PC-9 (cell line): Measurements from ENCODE around the gene FAM193B. TPM values are rescaled to one million over a fixed set of nuclear protein-coding genes. Genes with fewer than 3 reads are reported as not detected.

Experiments
- BruUV-seq: library from RNA; stranded (reverse); fragments of 400-500 nt; replicated peaks from 2 replicates; lab custom pipeline; 2021; lab: Mats Ljungman, UMichigan
- CTCF ChIA-PET: fragments of 300-600 bp; sonication (Branson Sonifier 250); formaldehyde crosslinking; loops from one replicate; lab custom pipeline; 2022; ENCODE audit warnings: antibody characterized with exemption; lab: Charles Lee
- POLR2A ChIA-PET: fragments of 300-600 bp; sonication (Branson Sonifier 250); formaldehyde crosslinking; loops from one replicate; lab custom pipeline; 2022; ENCODE audit warnings: antibody characterized with exemption; ENCODE audit not compliant: unreplicated experiment; lab: Charles Lee
- DNase-seq, 2 experiments: peaks; one replicate each; pipeline versions ENCODE4 v3.0.0 to v3.0.0-alpha.2; 2015 to 2022; ENCODE audit warnings: mixed read lengths in 1 of 2
- H2AFZ ChIP-seq: fragments of 200-600 bp; sonication (generic); 2 replicates; pipeline ENCODE4 v1.8.1; 2017; ENCODE audit warnings: antibody characterized with exemption
- H3F3A ChIP-seq: fragments of 200-600 bp; sonication (generic); 2 replicates; pipeline ENCODE4 v1.8.1; 2017; ENCODE audit warnings: antibody characterized with exemption, mild to moderate bottlenecking, low read depth; ENCODE audit not compliant: insufficient read depth
- H3K27ac ChIP-seq: fragments of 200-600 bp; sonication (generic); 2 replicates; pipeline ENCODE4 v1.6.1; 2016; ENCODE audit warnings: mixed run types
- H3K27me3 ChIP-seq: fragments of 200-600 bp; sonication (generic); 2 replicates; pipeline ENCODE4 v1.6.1; 2016; ENCODE audit warnings: low read depth, mixed run types; ENCODE audit not compliant: insufficient read depth
- H3K36me3 ChIP-seq: fragments of 200-600 bp; sonication (generic); 2 replicates; pipeline ENCODE4 v1.6.1; 2016; ENCODE audit warnings: low read depth, mixed run types
- H3K4me1 ChIP-seq: fragments of 200-600 bp; sonication (generic); replicated peaks from 2 replicates; pipeline ENCODE4 v1.6.1; 2016; ENCODE audit warnings: mixed run types; ENCODE audit not compliant: insufficient read depth
- H3K4me2 ChIP-seq: fragments of 200-600 bp; sonication (generic); 2 replicates; pipeline ENCODE4 v1.6.1; 2017; ENCODE audit warnings: mixed run types
- H3K4me3 ChIP-seq: fragments of 200-600 bp; sonication (generic); 2 replicates; pipeline ENCODE4 v1.6.1; 2016; ENCODE audit warnings: mixed run types
- H3K79me2 ChIP-seq: fragments of 200-600 bp; sonication (generic); 2 replicates; pipeline ENCODE4 v1.6.1; 2017; ENCODE audit warnings: low read depth, mixed run types
- H3K9me2 ChIP-seq: fragments of 200-600 bp; sonication (generic); 2 replicates; pipeline ENCODE4 v1.8.1; 2017; ENCODE audit warnings: mild to moderate bottlenecking; ENCODE audit not compliant: insufficient read depth
- H3K9me3 ChIP-seq: fragments of 200-600 bp; sonication (generic); 2 replicates; pipeline ENCODE4 v1.8.1; 2016; ENCODE audit warnings: low read depth; ENCODE audit not compliant: insufficient read depth
- H4K20me1 ChIP-seq: fragments of 200-600 bp; sonication (generic); 2 replicates; pipeline ENCODE4 v1.8.1; 2017; ENCODE audit not compliant: insufficient read depth
- EZH2 ChIP-seq: fragments of 200-600 bp; sonication (generic); IDR thresholded peaks from 2 replicates; pipeline ENCODE4 v1.8.0; 2017; ENCODE audit warnings: antibody characterized with exemption, low read depth
- intact Hi-C: fragments of 100-400 bp; cut with micrococcal nuclease; formaldehyde crosslinking; loops from one replicate; pipeline ENCODE4 v1.10.0; 2022; ENCODE audit not compliant: unreplicated experiment
- total RNA-seq: library from RNA; stranded (reverse); gene quantifications from 2 replicates; pipeline ENCODE4 v1.2.3, GENCODE V29; 2021
- TF ChIP-seq, protein P1 (sequence below): fragments of 200-600 bp; sonication (generic); conservative IDR thresholded peaks from 2 replicates; pipeline ENCODE4 v1.6.1; 2017; ENCODE audit warnings: mixed run types, antibody characterized with exemption, mild to moderate bottlenecking, moderate library complexity

FAM193B gene
- total RNA-seq, 1 experiment from 2014 or later, result 70.4 TPM

DNA sequence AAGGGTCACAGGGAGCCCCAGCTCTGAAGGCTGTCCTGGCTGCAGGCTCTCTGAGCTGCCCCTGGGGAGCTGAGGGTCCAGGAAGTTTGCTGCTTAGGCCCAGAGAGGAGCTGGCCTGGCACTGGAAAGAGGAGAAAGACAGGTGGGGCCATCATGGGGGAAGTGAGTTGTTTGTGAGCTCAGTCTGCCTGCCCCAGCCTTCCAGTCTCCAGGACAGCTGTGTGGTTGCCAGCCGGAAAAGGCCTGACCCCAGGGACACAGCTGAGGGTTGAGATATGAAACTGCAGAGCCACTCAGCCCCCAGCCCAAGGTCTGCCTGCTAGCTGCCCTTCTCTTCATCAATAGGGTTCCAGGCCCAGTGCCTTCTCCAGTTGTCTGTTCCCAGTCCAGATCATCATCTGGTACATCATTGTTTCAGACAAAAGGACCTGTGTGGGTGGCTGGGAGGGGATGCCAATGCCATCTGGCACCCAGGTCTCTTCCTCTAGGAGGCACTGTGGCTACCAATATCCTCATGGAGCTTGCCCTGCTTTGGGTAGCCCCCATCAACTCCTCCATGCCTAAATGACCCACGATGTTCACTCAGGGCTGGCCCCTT is 33.3 kb downstream of the FAM193B start:
- CTCF ChIA-PET, result no interaction called here
- POLR2A ChIA-PET, result no interaction called here

DNA sequence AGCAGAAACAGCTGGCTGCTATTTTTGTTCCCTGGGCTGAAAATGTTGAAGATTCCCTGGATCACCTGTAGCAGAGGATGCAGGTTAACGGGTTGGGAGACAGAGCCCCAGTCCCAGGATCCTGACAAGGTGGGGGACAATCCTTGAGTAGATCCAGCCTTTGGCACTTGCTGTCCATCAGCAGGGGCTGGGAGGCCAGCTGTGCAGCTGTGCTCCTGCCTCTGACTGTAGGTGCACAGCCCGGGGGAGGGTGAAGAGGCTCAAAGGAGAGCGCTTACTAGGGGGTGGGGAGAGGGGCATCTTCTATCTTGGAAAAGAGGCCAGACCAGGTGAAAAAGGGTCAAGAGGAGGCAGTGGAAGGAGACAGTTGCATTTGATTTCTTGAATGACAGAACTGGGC is 34.1 kb downstream of the FAM193B start:
- Histone ChIP-seq H3K79me2 (peaks cover 24% of the 10 kb centered on the region), H3K4me1 (peaks cover 17% of the 10 kb centered on the region), H3K9me3 (no peaks in the 10 kb centered on the region), H2AFZ (no peak overlapping the region), H3K36me3 (peaks cover 9% of the 10 kb centered on the region), H3K27ac (no peak overlapping the region), H3K4me2 (no peak overlapping the region), H3K27me3 (no peaks in the 10 kb centered on the region), H3K4me3 (no peak overlapping the region), H4K20me1 (no peaks in the 10 kb centered on the region), H3F3A (peaks cover 7% of the 10 kb centered on the region; the same call in 1 of the 2 replicates), H3K9me2 (no peaks in the 10 kb centered on the region)
- ChIA-PET CTCF (no interaction called here), POLR2A (no interaction called here)
- intact Hi-C loops, result no loop called here
- no peak for DNase-seq
- TF ChIP-seq EZH2, result no peak
- TF ChIP-seq, protein P1, sequence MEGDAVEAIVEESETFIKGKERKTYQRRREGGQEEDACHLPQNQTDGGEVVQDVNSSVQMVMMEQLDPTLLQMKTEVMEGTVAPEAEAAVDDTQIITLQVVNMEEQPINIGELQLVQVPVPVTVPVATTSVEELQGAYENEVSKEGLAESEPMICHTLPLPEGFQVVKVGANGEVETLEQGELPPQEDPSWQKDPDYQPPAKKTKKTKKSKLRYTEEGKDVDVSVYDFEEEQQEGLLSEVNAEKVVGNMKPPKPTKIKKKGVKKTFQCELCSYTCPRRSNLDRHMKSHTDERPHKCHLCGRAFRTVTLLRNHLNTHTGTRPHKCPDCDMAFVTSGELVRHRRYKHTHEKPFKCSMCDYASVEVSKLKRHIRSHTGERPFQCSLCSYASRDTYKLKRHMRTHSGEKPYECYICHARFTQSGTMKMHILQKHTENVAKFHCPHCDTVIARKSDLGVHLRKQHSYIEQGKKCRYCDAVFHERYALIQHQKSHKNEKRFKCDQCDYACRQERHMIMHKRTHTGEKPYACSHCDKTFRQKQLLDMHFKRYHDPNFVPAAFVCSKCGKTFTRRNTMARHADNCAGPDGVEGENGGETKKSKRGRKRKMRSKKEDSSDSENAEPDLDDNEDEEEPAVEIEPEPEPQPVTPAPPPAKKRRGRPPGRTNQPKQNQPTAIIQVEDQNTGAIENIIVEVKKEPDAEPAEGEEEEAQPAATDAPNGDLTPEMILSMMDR, result no peak
- BruUV-seq, result no TSS peak

More for the DNA sequence above, 33.3 kb downstream of the FAM193B start:
- Histone ChIP-seq H3K36me3 (peaks cover 5% of the 10 kb centered on the region; the same call in 1 of the 2 replicates), H3K9me2 (no peaks in the 10 kb centered on the region), H2AFZ (no peak overlapping the region), H3K27ac (no peak overlapping the region), H3F3A (peaks cover 7% of the 10 kb centered on the region; the same call in 1 of the 2 replicates), H4K20me1 (no peaks in the 10 kb centered on the region), H3K4me2 (no peak overlapping the region), H3K9me3 (no peaks in the 10 kb centered on the region), H3K4me3 (no peak overlapping the region), H3K4me1 (peaks cover 10% of the 10 kb centered on the region), H3K79me2 (peaks cover 17% of the 10 kb centered on the region), H3K27me3 (no peaks in the 10 kb centered on the region)
- no peak for DNase-seq
- BruUV-seq, result no TSS peak
- no peak for TF ChIP-seq EZH2
- TF ChIP-seq, protein P1, result no peak
- intact Hi-C loops, result no loop called here

DNA sequence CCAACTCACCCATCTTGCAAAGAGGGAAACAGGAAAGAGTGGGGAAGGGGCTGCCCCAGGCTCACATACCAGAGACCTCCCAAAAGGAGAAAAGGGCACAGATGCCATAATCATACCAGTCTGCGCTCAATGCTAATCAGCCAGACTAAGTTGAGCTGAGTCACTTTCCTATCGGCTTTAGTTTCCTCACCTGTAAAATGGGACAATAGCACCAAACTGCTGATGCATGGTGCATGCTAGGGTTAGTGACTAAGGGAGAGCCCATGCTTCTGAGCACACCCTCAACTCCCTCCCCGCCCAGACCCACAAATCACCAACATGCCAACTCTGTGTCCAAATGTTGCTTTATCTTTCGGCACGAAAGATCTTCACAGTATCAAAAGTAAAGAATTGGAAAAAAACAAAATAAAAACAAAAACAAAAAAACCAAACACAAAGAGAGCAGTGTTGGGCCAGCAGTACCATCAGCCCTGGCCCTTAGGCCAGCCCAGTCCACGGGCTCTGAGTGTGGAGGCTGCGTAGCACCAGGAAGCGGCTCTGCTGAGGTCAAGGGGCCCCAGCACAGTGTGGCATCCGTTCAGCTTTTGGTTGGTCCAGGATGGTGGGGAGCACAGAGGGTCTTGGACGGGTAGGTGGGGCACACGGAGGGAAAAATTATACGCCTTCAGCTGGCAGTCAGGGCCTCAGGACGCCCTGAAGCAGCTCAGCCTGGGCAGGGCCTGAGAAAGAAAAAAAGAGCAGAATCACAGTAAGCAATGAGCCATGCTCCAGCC is 34.7 kb downstream of the FAM193B start:
- BruUV-seq, result no TSS peak
- no peaks in the 10 kb centered on the region for H3K9me3 ChIP-seq
- H3K36me3 ChIP-seq, result peaks cover 9% of the 10 kb centered on the region
- CTCF ChIA-PET, result no interaction called here
- H3K4me1 ChIP-seq, result peaks cover 18% of the 10 kb centered on the region
- H3K4me3 ChIP-seq, result no peak overlapping the region
- peaks cover 27% of the 10 kb centered on the region for H3K79me2 ChIP-seq
- H3K9me2 ChIP-seq, result no peaks in the 10 kb centered on the region
- no peak for DNase-seq
- POLR2A ChIA-PET, result interaction anchor here (0.6 kb wide), 1 partner anchor 210 kb away, joined by 4 read pairs; no protein-coding TSS in a partner anchor
- no peaks in the 10 kb centered on the region for H3K27me3 ChIP-seq
- intact Hi-C loops, result loop anchor here (5.0 kb wide), 2 partner anchors 217 to 512 kb away; partner anchors contain the start of genes PRELID1, RAB24 and UIMC1
- H3K4me2 ChIP-seq, result peak overlapping the region; percentile 59
- H3F3A ChIP-seq, result peaks cover 7% of the 10 kb centered on the region; the same call in 1 of the 2 replicates
- H4K20me1 ChIP-seq, result no peaks in the 10 kb centered on the region
- no peak for TF ChIP-seq EZH2
- TF ChIP-seq, protein P1, result no peak
- no peak overlapping the region for H2AFZ ChIP-seq
- no peak overlapping the region for H3K27ac ChIP-seq
